HepG2 (cell line): Measurements from ENCODE around the gene BPIFB6. TPM values are rescaled to one million over a fixed set of nuclear protein-coding genes. Genes with fewer than 3 reads are reported as not detected.

ENCODE experiments used
- ATF2 ChIP-seq: sonication (generic); formaldehyde crosslinking; IDR thresholded peaks from 2 replicates; pipeline ENCODE4 v1.4.0; 2020; ENCODE audit warnings: missing genetic modification reagents
- HNRNPH1 ChIP-seq: fragments of 200-400 bp; formaldehyde crosslinking; optimal IDR thresholded peaks from 2 replicates; pipeline ENCODE3; 2017; ENCODE audit warnings: mild to moderate bottlenecking, low read depth, low read length
- MED1 ChIP-seq: sonication (generic); formaldehyde crosslinking; IDR thresholded peaks from 2 replicates; pipeline ENCODE4 v1.4.0; 2020; ENCODE audit warnings: missing genetic modification reagents
- MEIS1 ChIP-seq: sonication (generic); formaldehyde crosslinking; IDR thresholded peaks from 2 replicates; pipeline ENCODE4 v1.9.0; 2021; ENCODE audit warnings: mild to moderate bottlenecking, missing genetic modification reagents, moderate library complexity, borderline replicate concordance
- MNT ChIP-seq: fragments of 450-650 bp; IDR thresholded peaks from 2 replicates; pipeline ENCODE4 v1.6.1; 2016
- PBX3 ChIP-seq: sonication (generic); formaldehyde crosslinking; IDR thresholded peaks from 2 replicates; pipeline ENCODE4 v1.8.1; 2023; ENCODE audit warnings: missing genetic modification reagents, inconsistent platforms, borderline replicate concordance
- PHF5A ChIP-seq: IDR thresholded peaks from one replicate; pipeline ENCODE4 v1.6.1; 2018; ENCODE audit warnings: low read depth, missing genetic modification reagents; ENCODE audit not compliant: unreplicated experiment
- RXRB ChIP-seq: IDR thresholded peaks from 2 replicates; pipeline ENCODE4 v1.6.1; 2016; ENCODE audit warnings: borderline replicate concordance, missing genetic modification reagents, missing compliant biosample characterization
- SAFB2 ChIP-seq: sonication (generic); formaldehyde crosslinking; IDR thresholded peaks from 2 replicates; pipeline ENCODE4 v1.5.1; 2020; ENCODE audit warnings: missing genetic modification reagents, low read depth, mild to moderate bottlenecking, borderline replicate concordance
- SP2 ChIP-seq: sonication (generic); formaldehyde crosslinking; IDR thresholded peaks from 2 replicates; pipeline ENCODE4 v1.5.1; 2020; ENCODE audit warnings: mild to moderate bottlenecking, missing genetic modification reagents
- TFAP4 ChIP-seq: sonication (generic); IDR thresholded peaks from 2 replicates; pipeline ENCODE4 v1.6.1; 2016; ENCODE audit warnings: low read depth, borderline replicate concordance
- ZNF619 ChIP-seq: sonication (generic); formaldehyde crosslinking; IDR thresholded peaks from 2 replicates; pipeline ENCODE4 v1.4.0; 2020; ENCODE audit warnings: mild to moderate bottlenecking, missing genetic modification reagents
- ZNF687 ChIP-seq: sonication (generic); formaldehyde crosslinking; IDR thresholded peaks from 2 replicates; pipeline ENCODE4 v1.5.1; 2020; ENCODE audit warnings: mild to moderate bottlenecking, missing genetic modification reagents, moderate library complexity
- ZNF749 ChIP-seq: sonication (generic); formaldehyde crosslinking; IDR thresholded peaks from 2 replicates; pipeline ENCODE4 v1.8.0; 2022; ENCODE audit warnings: mild to moderate bottlenecking, missing genetic modification reagents, moderate library complexity, borderline replicate concordance
- polyA plus RNA-seq, 8 experiments: library from polyadenylated mRNA; depleted of rRNA in 3 of 8; stranded (reverse) in 7 of 8; unstranded in 1 of 8; fragments of >200 nt; fragmentation: Illumina TruSeq in 4 of 8; extraction: Trizol in 4 of 8; gene quantifications; 2 replicates each; pipeline versions ENCODE4 v1.2.1 to v1.2.3, GENCODE V29; 2011 to 2016; ENCODE audit warnings: low read depth in 4 of 8, missing spikeins in 1 of 8, mixed read lengths in 1 of 8; ENCODE audit not compliant: insufficient read depth in 1 of 8
- total RNA-seq, 5 experiments: library from RNA; depleted of rRNA; stranded (reverse); fragments of >200 nt; fragmentation: Illumina TruSeq; extraction: Trizol; gene quantifications; 2 replicates each; pipeline ENCODE4 v1.2.3, GENCODE V29; 2016; ENCODE audit warnings: low read depth in 1 of 5
- TF ChIP-seq, protein P1 (sequence below): sonication (generic); formaldehyde crosslinking; IDR thresholded peaks from 2 replicates; pipeline ENCODE4 v1.8.1; 2022; ENCODE audit warnings: low read depth, mild to moderate bottlenecking, missing genetic modification reagents

Gene BPIFB6
- total and polyA plus RNA-seq, 2 of the 13 experiments (the other 11 are each of a cell fraction or from before 2014, with no cell fraction given), result 0.13 to 1.7 TPM

- TF ChIP-seq ZNF619 (CRISPR knock-in tag) (no peak), SAFB2 (CRISPR knock-in tag) (peak; percentile 60), ATF2 (CRISPR knock-in tag) (peak; percentile 91; the same call in 1 of the 2 replicates), RXRB (CRISPR knock-in tag) (peak; percentile 98), MEIS1 (CRISPR knock-in tag) (peak; percentile 94; the same call in 1 of the 2 replicates), SP2 (no peak), ZNF687 (CRISPR knock-in tag) (peak; percentile 94), PHF5A (CRISPR knock-in tag) (peak; percentile 84), HNRNPH1 (peak; percentile 79), PBX3 (CRISPR knock-in tag) (no peak), MNT (no peak), TFAP4 (peak; percentile 83; the same call in 1 of the 2 replicates), MED1 (CRISPR knock-in tag) (peak; percentile 100), ZNF749 (CRISPR knock-in tag) (peak; percentile 56; the same call in 1 of the 2 replicates)
- TF ChIP-seq, protein P1, sequence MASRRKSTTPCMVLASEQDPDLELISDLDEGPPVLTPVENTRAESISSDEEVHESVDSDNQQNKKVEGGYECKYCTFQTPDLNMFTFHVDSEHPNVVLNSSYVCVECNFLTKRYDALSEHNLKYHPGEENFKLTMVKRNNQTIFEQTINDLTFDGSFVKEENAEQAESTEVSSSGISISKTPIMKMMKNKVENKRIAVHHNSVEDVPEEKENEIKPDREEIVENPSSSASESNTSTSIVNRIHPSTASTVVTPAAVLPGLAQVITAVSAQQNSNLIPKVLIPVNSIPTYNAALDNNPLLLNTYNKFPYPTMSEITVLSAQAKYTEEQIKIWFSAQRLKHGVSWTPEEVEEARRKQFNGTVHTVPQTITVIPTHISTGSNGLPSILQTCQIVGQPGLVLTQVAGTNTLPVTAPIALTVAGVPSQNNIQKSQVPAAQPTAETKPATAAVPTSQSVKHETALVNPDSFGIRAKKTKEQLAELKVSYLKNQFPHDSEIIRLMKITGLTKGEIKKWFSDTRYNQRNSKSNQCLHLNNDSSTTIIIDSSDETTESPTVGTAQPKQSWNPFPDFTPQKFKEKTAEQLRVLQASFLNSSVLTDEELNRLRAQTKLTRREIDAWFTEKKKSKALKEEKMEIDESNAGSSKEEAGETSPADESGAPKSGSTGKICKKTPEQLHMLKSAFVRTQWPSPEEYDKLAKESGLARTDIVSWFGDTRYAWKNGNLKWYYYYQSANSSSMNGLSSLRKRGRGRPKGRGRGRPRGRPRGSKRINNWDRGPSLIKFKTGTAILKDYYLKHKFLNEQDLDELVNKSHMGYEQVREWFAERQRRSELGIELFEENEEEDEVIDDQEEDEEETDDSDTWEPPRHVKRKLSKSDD (CRISPR knock-in tag), result peak; percentile 77; the same call in 1 of the 2 replicates
These were observed 25.3 kb upstream of the BPIFB6 start (continued) for GRCh38 chr20:33005908-33006775.
